GM21576 (cell line): ENCODE measurements around the gene ATXN1.
"Not testable (repeated sequence)": the region's sequence is repeated elsewhere in the genome, so short reads cannot be mapped to it uniquely, and the experiment has no call there.

Experiments
- ATAC-seq: cut with Tn5 transposase; IDR thresholded peaks from one replicate; pipeline ENCODE4 v1.9.1; 2021; ENCODE audit warnings: mild to moderate bottlenecking, moderate library complexity; ENCODE audit not compliant: unreplicated experiment

ATXN1 gene

GRCh38 chr6:16468991-16469615 is 292.2 kb downstream of the ATXN1 start:
- ATAC-seq = no peak

- no peak for ATAC-seq
Observed at GRCh38 chr6:16466800-16467553, 294.3 kb downstream of the ATXN1 start.

GRCh38 chr6:16464045-16464444 is 297.2 kb downstream of the ATXN1 start:
- no peak for ATAC-seq

GRCh38 chr6:16463246-16463645 is 298.0 kb downstream of the ATXN1 start:
- not testable (repeated sequence) for ATAC-seq

GRCh38 chr6:16461491-16461890 is 299.8 kb downstream of the ATXN1 start:
- no peak for ATAC-seq

GRCh38 chr6:16459472-16459871 is 301.8 kb downstream of the ATXN1 start:
- not testable (repeated sequence) for ATAC-seq

GRCh38 chr6:16452348-16452747 is 308.9 kb downstream of the ATXN1 start:
- no peak for ATAC-seq

- ATAC-seq = no peak
Observed at GRCh38 chr6:16450821-16451220, 310.4 kb downstream of the ATXN1 start.

- ATAC-seq = no peak
Observed at GRCh38 chr6:16450285-16450684, 311.0 kb downstream of the ATXN1 start.

GRCh38 chr6:16446273-16446672 is 315.0 kb downstream of the ATXN1 start:
- no peak for ATAC-seq

- ATAC-seq = no peak
Observed at GRCh38 chr6:16442031-16442430, 319.2 kb downstream of the ATXN1 start.

GRCh38 chr6:16441262-16441661 is 320.0 kb downstream of the ATXN1 start:
- ATAC-seq = no peak

- no peak for ATAC-seq
Observed at GRCh38 chr6:16440636-16441212, 320.5 kb downstream of the ATXN1 start.

GRCh38 chr6:16438718-16439591 is 322.3 kb downstream of the ATXN1 start:
- ATAC-seq = no peak

- no peak for ATAC-seq
Observed at GRCh38 chr6:16437984-16438383, 323.3 kb downstream of the ATXN1 start.

GRCh38 chr6:16437095-16437494 is 324.2 kb downstream of the ATXN1 start:
- ATAC-seq = no peak

- no peak for ATAC-seq
Observed at GRCh38 chr6:16436550-16436949, 324.7 kb downstream of the ATXN1 start.

- no peak for ATAC-seq
Observed at GRCh38 chr6:16434885-16435284, 326.4 kb downstream of the ATXN1 start.

- ATAC-seq = no peak
Observed at GRCh38 chr6:16433338-16433890, 327.8 kb downstream of the ATXN1 start.

- ATAC-seq = no peak
Observed at GRCh38 chr6:16432075-16433032, 328.9 kb downstream of the ATXN1 start.
